ENCODE data around the gene USF1.
"Not testable (repeated sequence)": the region's sequence is repeated elsewhere in the genome, so short reads cannot be mapped to it uniquely, and the experiment has no call there.

USF1 gene

DNA sequence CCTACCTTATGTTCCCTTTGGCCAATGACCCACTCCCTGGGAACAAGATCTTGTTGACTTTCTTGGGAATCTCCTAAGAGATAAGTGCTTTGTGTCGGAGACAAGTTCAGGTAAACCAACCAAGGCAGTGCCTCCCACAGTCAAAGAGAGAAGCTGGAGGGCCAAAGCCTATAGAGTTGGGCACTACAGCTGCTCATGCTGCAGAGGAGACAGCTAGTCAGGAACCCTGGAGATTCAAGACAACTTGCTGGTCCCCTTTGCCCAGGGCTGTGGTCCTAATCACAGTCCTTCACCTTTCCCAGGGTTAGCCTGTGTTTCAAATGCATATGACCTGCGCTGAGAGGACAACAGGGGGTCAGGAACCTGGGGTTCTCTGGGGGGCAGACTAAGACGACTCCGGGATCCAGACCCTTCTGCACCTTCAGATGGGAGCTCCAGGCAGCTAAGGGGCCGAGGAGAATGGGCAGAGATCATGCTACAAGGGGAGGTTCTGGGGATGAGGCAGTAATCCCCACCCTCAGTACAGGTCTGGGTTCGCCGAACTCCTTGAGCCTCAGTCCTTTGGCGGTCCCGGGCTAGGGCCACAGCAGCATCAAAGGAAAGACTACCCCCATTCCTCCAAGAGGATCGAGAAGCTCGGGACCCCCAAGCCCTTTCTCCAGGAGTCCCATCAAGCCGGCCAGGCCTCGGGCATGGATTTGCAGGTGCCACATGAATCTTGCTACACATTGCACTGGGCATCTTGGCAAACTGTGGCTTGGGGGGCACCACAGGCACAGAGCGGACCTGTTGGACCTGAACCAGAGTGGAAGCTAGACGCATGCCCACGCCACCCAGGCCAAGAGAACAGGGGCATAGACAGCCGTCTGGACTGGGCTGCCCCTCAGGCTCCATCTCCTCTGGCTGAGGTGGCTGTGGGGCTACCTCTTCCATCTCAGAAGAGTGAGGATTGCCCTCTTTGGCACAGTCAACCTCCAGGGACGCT, 2.0 kb upstream of the USF1 start:
- no peak for DNase-seq

DNA sequence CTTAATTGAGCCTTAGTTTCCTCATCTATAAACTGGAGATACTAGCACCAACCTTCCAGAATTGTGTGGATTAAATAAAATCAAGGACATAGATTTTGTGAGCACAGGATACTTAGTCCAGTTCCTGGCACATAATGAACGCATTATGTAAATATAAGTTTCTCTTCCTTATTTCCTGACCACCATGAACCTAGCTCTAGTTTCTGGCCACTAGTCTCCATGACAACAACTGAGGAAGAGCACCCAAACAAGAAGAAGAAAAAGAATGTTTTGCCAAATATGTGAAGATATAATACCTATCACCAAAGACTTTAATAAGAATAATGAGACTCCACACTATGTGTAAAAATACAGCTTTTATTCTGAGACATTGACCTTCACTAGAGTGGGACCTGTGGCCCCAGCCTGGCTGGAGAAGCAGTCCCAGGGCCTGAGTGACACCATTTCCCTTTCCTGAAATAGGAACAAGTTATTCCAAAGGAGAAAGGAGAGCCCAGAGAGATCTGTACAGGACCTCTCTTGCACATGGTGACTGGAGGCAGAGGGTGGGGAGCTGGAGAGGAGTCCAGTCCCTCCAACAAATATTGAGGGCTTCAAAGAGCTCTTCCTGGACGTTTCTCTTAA, 940 bp upstream of the USF1 start:
- no peak for DNase-seq

GRCh38 chr1:161044908-161045735, 655 bp downstream of the USF1 start:
- DNase-seq, result peak; percentile 48

- no peak for DNase-seq
Measured at GRCh38 chr1:161044535-161044907, 1.3 kb downstream of the USF1 start.

- no peak for DNase-seq
Measured at GRCh38 chr1:161039546-161039945, 6.2 kb downstream of the USF1 start.

GRCh38 chr1:161039154-161039545, 6.6 kb downstream of the USF1 start:
- DNase-seq, result no peak

GRCh38 chr1:161038523-161039153, 7.1 kb downstream of the USF1 start, which contains the start of gene TSTD1:
Gene TSTD1 (minus strand): TSS chr1:161038964. CDS start chr1:161038889, 75 bp downstream.
- peak; percentile 89 for DNase-seq

GRCh38 chr1:161037661-161038522, 7.9 kb downstream of the USF1 start:
- DNase-seq, result no peak

GRCh38 chr1:161033751-161034150, 12.0 kb downstream of the USF1 start:
- no peak for DNase-seq

GRCh38 chr1:161032409-161032808, 13.4 kb downstream of the USF1 start:
- DNase-seq, result no peak

DNA sequence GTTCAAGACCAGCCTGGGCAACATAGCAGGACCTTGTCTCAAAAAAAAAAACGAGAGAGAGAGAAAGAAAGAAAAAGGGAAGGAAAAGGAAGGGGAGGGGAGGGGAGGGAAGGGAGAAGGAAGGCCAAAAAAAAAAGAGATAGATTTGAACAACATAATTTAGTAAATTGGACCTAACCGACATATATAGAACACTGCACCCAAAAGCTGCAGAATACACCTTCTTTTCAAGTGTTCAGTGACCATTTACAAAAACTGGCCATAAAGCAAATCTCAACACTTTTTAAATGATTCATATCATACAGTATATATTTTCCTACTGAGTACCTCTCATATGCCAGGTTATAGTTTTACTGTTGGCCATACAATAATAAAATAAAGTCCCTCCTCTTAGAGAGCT, 13.9 kb downstream of the USF1 start:
- DNase-seq, result no peak

- DNase-seq, result not testable (repeated sequence)
Measured at GRCh38 chr1:161029466-161029865, 16.3 kb downstream of the USF1 start.

GRCh38 chr1:161026954-161027353, 18.8 kb downstream of the USF1 start:
- DNase-seq, result not testable (repeated sequence)

- not testable (repeated sequence) for DNase-seq
Measured at GRCh38 chr1:161022432-161022831, 23.3 kb downstream of the USF1 start.

DNA sequence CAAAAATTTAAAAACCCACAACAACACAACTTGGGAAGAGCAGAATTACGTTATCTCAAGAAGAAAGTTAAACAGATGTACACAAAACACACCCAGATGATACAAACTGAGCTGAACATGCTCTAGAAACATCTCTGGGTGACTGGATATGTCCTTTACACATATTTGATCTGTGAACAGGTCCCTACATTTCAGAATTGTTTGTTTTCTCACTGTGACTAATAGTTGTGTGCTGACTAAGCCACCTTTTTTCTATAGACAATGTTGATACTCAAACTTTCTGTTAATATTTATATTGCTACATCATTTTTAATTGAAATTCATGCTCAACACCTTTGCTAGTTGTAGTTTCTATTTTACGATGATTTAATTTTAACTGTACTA, 23.8 kb downstream of the USF1 start:
- no peak for DNase-seq

- peak; percentile 86 for DNase-seq
Measured at GRCh38 chr1:161021165-161021969, 24.4 kb downstream of the USF1 start.

- DNase-seq, result no peak
Measured at GRCh38 chr1:161020509-161021164, 25.1 kb downstream of the USF1 start, which contains the start of gene F11R. Gene F11R (minus strand): TSS chr1:161021152. CDS start chr1:161021073, 79 bp downstream.

- DNase-seq, result no peak
Measured at GRCh38 chr1:161019751-161020495, 25.9 kb downstream of the USF1 start.

- DNase-seq, result not testable (repeated sequence)
Measured at GRCh38 chr1:161019111-161019660, 26.6 kb downstream of the USF1 start.
